Endothelial cell of umbilical vein (primary cell): ENCODE results near the gene FHDC1. TPM values are rescaled to one million over a fixed set of nuclear protein-coding genes. Genes with fewer than 3 reads are reported as not detected.

ENCODE experiments used
- BruUV-seq: library from RNA; stranded (reverse); fragments of 400-500 nt; replicated peaks from 2 replicates; lab custom pipeline; 2021; lab: Mats Ljungman, UMichigan
- CTCF ChIA-PET: fragments of 300-600, 350-600 bp; sonication (Branson Sonifier 250); formaldehyde crosslinking; loops from one replicate; lab custom pipeline; 2021; ENCODE audit warnings: antibody characterized with exemption, inconsistent platforms; lab: Charles Lee
- POLR2A ChIA-PET: fragments of 300-600, 350-600 bp; sonication (Branson Sonifier 250); formaldehyde crosslinking; loops from one replicate; lab custom pipeline; 2021; ENCODE audit warnings: antibody characterized with exemption, inconsistent platforms; lab: Charles Lee
- DNase-seq: peaks from one replicate; pipeline ENCODE4 v3.0.0-alpha.2; 2011; ENCODE audit warnings: low read depth, low spot score
- FAIRE-seq: peaks from 2 replicates; lab custom pipeline; 2011; peaks lifted over from hg19 to GRCh38; lab: Jason Lieb, UNC
- H2AFZ ChIP-seq: 2 replicates; pipeline ENCODE4 v1.6.0; 2012; ENCODE audit warnings: low read depth, low read length, control low read depth, inconsistent platforms
- H3K27ac ChIP-seq: 2 replicates; pipeline ENCODE4 v1.5.1; 2011; ENCODE audit warnings: low read depth, mild to moderate bottlenecking, control low read depth, low read length, moderate library complexity; ENCODE audit not compliant: insufficient read depth
- H3K27me3 ChIP-seq, 2 experiments: 2 replicates each; pipeline versions ENCODE4 v1.6.0 to v1.6.1; 2011; ENCODE audit warnings: low read length in 2 of 2, mixed read lengths in 1 of 2; ENCODE audit not compliant: control insufficient read depth in 2 of 2, insufficient read depth in 2 of 2
- H3K36me3 ChIP-seq, 2 experiments: 2 replicates in 1 of 2; 3 replicates in 1 of 2; pipeline ENCODE4 v1.5.1; 2011; ENCODE audit warnings: low read length in 2 of 2, mild to moderate bottlenecking in 1 of 2, moderate library complexity in 1 of 2; ENCODE audit not compliant: control insufficient read depth in 2 of 2, insufficient read depth in 2 of 2; ENCODE audit errors: extremely low read depth in 1 of 2
- H3K4me1 ChIP-seq: 3 replicates; pipeline ENCODE4 v1.5.1; 2011; ENCODE audit warnings: mild to moderate bottlenecking, low read length; ENCODE audit not compliant: control insufficient read depth, insufficient read depth; ENCODE audit errors: extremely low read depth
- H3K4me2 ChIP-seq: 2 replicates; pipeline ENCODE4 v1.6.1; 2011; ENCODE audit warnings: low read length, control low read depth, mixed read lengths; ENCODE audit not compliant: insufficient read depth
- H3K4me3 ChIP-seq, 3 experiments: fragments of 200-600 bp in 1 of 3; sonication (generic), shearing (Covaris generic) in 1 of 3; replicated peaks in 1 of 3; 2 replicates each; pipeline ENCODE4 v1.5.1; 2011 to 2016; ENCODE audit warnings: control low read depth in 3 of 3, low read length in 3 of 3, mild to moderate bottlenecking in 2 of 3, inconsistent platforms in 1 of 3, low read depth in 1 of 3, moderate library complexity in 1 of 3; ENCODE audit not compliant: insufficient read depth in 1 of 3
- H3K79me2 ChIP-seq: 2 replicates; pipeline ENCODE4 v1.6.0; 2012; ENCODE audit warnings: low read length, inconsistent platforms; ENCODE audit not compliant: control insufficient read depth, insufficient read depth
- H3K9ac ChIP-seq: replicated peaks from 2 replicates; pipeline ENCODE3; 2011; ENCODE audit warnings: low read length, control low read depth; ENCODE audit not compliant: insufficient read depth; ENCODE audit errors: extremely low read depth
- H3K9me1 ChIP-seq: replicated peaks from 3 replicates; pipeline ENCODE4 v1.6.0; 2011; ENCODE audit warnings: mild to moderate bottlenecking, low read length; ENCODE audit not compliant: control insufficient read depth, insufficient read depth; ENCODE audit errors: extremely low read depth
- H3K9me3 ChIP-seq: replicated peaks from 2 replicates; pipeline ENCODE4 v1.5.1; 2012; ENCODE audit warnings: low read length, inconsistent platforms; ENCODE audit not compliant: control insufficient read depth, insufficient read depth
- H4K20me1 ChIP-seq: replicated peaks from 2 replicates; pipeline ENCODE3; 2011; ENCODE audit warnings: mild to moderate bottlenecking, low read length; ENCODE audit not compliant: control insufficient read depth, insufficient read depth; ENCODE audit errors: extremely low read depth
- CTCF ChIP-seq, 2 donors: IDR thresholded peaks; 1 replicate in 1 of 2; 2 replicates in 1 of 2; pipeline ENCODE4 v1.5.1; 2011; ENCODE audit warnings: low read length in 2 of 2, mild to moderate bottlenecking in 2 of 2, moderate library complexity in 2 of 2, control low read depth in 1 of 2, inconsistent platforms in 1 of 2, low read depth in 1 of 2; ENCODE audit not compliant: insufficient read depth in 1 of 2; ENCODE audit errors: extremely low read depth in 1 of 2
- EZH2 ChIP-seq: IDR thresholded peaks from 2 replicates; pipeline ENCODE4 v1.6.1; 2012; ENCODE audit warnings: borderline replicate concordance, low read depth, mild to moderate bottlenecking, moderate library complexity, low read length, inconsistent platforms; ENCODE audit not compliant: severe bottlenecking
- FOS ChIP-seq: IDR thresholded peaks from 2 replicates; pipeline ENCODE4 v1.6.1; 2011; ENCODE audit warnings: mild to moderate bottlenecking, low read length, moderate library complexity, borderline replicate concordance; ENCODE audit not compliant: insufficient read depth
- GATA2 ChIP-seq: IDR thresholded peaks from 2 replicates; pipeline ENCODE4 v1.7.0; 2011; ENCODE audit warnings: low read depth, mild to moderate bottlenecking, moderate library complexity, mixed read lengths, low read length; ENCODE audit not compliant: insufficient read length, insufficient read depth
- JUN ChIP-seq: IDR thresholded peaks from 2 replicates; pipeline ENCODE4 v1.6.1; 2011; ENCODE audit warnings: borderline replicate concordance, low read depth; ENCODE audit not compliant: insufficient read length, insufficient read depth
- MAX ChIP-seq: IDR thresholded peaks from 2 replicates; pipeline ENCODE4 v1.6.1; 2011; ENCODE audit not compliant: insufficient read depth, insufficient read length
- MYC ChIP-seq: IDR thresholded peaks from one replicate; pipeline ENCODE4 v1.6.1; 2011; ENCODE audit warnings: mild to moderate bottlenecking, low read depth, low read length
- POLR2A ChIP-seq: IDR thresholded peaks from 2 replicates; pipeline ENCODE4 v1.6.1; 2012; ENCODE audit warnings: low read depth, mild to moderate bottlenecking, control low read depth, low read length
- POLR2AphosphoS5 ChIP-seq: IDR thresholded peaks from 2 replicates; pipeline ENCODE4 v1.6.1; 2012; ENCODE audit warnings: low read depth, mild to moderate bottlenecking, control low read depth, low read length, moderate library complexity; ENCODE audit not compliant: insufficient read depth
- dilution Hi-C: fragments of 300-500 bp; cut with MboI; formaldehyde crosslinking; loops from one replicate; pipeline ENCODE4 v1.15.0; 2019; ENCODE audit warnings: low sequenced_read_pairs; ENCODE audit not compliant: extremely low pct_ligation_motif_present
- intact Hi-C: fragments of 100-400 bp; cut with micrococcal nuclease; formaldehyde crosslinking; loops from one replicate; pipeline ENCODE4 v1.10.0; 2022
- polyA plus RNA-seq, 4 experiments: library from polyadenylated mRNA; depleted of rRNA in 3 of 4; stranded (reverse) in 3 of 4; unstranded in 1 of 4; fragments of >200 nt; gene quantifications; 2 replicates each; pipeline versions ENCODE4 v1.2.1 to v1.2.3, GENCODE V29; 2011 to 2012; ENCODE audit warnings: missing spikeins in 1 of 4
- total RNA-seq: library from RNA; stranded (reverse); gene quantifications from 2 replicates; pipeline ENCODE4 v1.2.3, GENCODE V29; 2021

The FHDC1 gene
- total and polyA plus RNA-seq, 2 donors (not counting 3 experiments of a cell fraction or from before 2014, with no cell fraction given): 0.03 to 0.18 TPM

- Histone ChIP-seq H4K20me1 (no peaks in the 10 kb centered on the region), H2AFZ (no peak overlapping the region), H3K79me2 (no peaks in the 10 kb centered on the region), H3K9me3 (no peaks in the 10 kb centered on the region), H3K9me1 (no peaks in the 10 kb centered on the region), H3K36me3 (no peaks in the 10 kb centered on the region), H3K4me1 (no peaks in the 10 kb centered on the region), H3K4me2 (no peak overlapping the region), H3K9ac (no peak overlapping the region), H3K4me3 (no peak overlapping the region), H3K27ac (no peak overlapping the region), H3K27me3 (no peaks in the 10 kb centered on the region)
- POLR2A ChIA-PET: no interaction called here
- no TSS peak for BruUV-seq
- DNase-seq (no peak), FAIRE-seq (no peak)
- dilution Hi-C loops (no loop called here), intact Hi-C loops (no loop called here)
- CTCF ChIA-PET: no interaction called here
- TF ChIP-seq EZH2: no peak
- TF ChIP-seq MYC: no peak
- TF ChIP-seq MAX: no peak
- TF ChIP-seq POLR2A: no peak
- no peak for TF ChIP-seq CTCF (IDR thresholded peaks at IDR 0.05; ENCODE audit: extremely low read depth in 1 of 2, insufficient read depth in 1 of 2, low read depth in 1 of 2, low read length in 2 of 2)
- no peak for TF ChIP-seq JUN
- no peak for TF ChIP-seq GATA2
- no peak for TF ChIP-seq FOS
- no peak for TF ChIP-seq POLR2AphosphoS5
Measured at GRCh38 chr4:152894673-152895072, 41.5 kb upstream of the FHDC1 start.
